ENCODE data around the gene SMIM24.

SMIM24 gene

GRCh38 chr19:3426433-3426832, 53.9 kb downstream of the SMIM24 start:
- DNase-seq = no peak
